ENCODE results near the gene SNU13.

DNA sequence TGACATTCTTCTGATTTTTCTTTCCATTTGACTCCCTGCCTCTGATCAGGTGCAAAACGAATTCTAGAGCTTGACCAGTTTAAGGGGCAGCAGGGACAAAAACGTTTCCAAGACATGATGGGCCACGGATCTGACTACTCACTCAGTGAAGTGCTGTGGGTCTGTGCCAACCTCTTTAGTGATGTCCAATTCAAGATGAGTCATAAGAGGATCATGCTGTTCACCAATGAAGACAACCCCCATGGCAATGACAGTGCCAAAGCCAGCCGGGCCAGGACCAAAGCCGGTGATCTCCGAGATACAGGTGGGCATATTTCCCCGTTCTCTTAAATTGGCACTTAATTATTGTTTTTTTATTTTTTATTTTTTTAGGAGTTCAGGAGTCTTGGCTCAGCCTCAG is 52.2 kb downstream of the SNU13 start:
- TF ChIP-seq, protein P1, sequence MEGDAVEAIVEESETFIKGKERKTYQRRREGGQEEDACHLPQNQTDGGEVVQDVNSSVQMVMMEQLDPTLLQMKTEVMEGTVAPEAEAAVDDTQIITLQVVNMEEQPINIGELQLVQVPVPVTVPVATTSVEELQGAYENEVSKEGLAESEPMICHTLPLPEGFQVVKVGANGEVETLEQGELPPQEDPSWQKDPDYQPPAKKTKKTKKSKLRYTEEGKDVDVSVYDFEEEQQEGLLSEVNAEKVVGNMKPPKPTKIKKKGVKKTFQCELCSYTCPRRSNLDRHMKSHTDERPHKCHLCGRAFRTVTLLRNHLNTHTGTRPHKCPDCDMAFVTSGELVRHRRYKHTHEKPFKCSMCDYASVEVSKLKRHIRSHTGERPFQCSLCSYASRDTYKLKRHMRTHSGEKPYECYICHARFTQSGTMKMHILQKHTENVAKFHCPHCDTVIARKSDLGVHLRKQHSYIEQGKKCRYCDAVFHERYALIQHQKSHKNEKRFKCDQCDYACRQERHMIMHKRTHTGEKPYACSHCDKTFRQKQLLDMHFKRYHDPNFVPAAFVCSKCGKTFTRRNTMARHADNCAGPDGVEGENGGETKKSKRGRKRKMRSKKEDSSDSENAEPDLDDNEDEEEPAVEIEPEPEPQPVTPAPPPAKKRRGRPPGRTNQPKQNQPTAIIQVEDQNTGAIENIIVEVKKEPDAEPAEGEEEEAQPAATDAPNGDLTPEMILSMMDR (IDR thresholded peaks at IDR 0.05) = no peak
- no peak for TF ChIP-seq POLR2A (IDR thresholded peaks at IDR 0.05)

All from ovary (tissue), 3 donors.